Large intestine (tissue), 3 donors: ENCODE data around the gene STXBP6. TPM values are rescaled to one million over a fixed set of nuclear protein-coding genes. Genes with fewer than 3 reads are reported as not detected.
"Not testable (repeated sequence)": the region's sequence is repeated elsewhere in the genome, so short reads cannot be mapped to it uniquely, and the experiment has no call there.

ENCODE experiments used
- DNase-seq, 2 donors: peaks; one replicate each; pipeline versions ENCODE4 v3.0.0 to v3.0.0-alpha.2; 2013
- H3K27ac ChIP-seq: one replicate; pipeline ENCODE4 v1.5.1; 2013; ENCODE audit warnings: low read length
- H3K27me3 ChIP-seq: 2 replicates; pipeline ENCODE4 v1.6.1; 2013; ENCODE audit warnings: low read length; ENCODE audit not compliant: control insufficient read depth, insufficient read depth
- H3K36me3 ChIP-seq: 2 replicates; pipeline ENCODE4 v1.6.1; 2013; ENCODE audit warnings: low read length; ENCODE audit not compliant: control insufficient read depth, insufficient read depth
- H3K4me1 ChIP-seq: one replicate; pipeline ENCODE4 v1.6.1; 2013; ENCODE audit warnings: low read length; ENCODE audit not compliant: control insufficient read depth, insufficient read depth
- H3K4me3 ChIP-seq: one replicate; pipeline ENCODE4 v1.5.1; 2013; ENCODE audit warnings: low read length
- H3K9me3 ChIP-seq: one replicate; pipeline ENCODE4 v1.6.1; 2013; ENCODE audit warnings: mild to moderate bottlenecking, low read depth, low read length, moderate library complexity; ENCODE audit not compliant: control insufficient read depth
- WGBS: methylation state at CpG from one replicate; pipeline ENCODE4 v1.1.5; 2013; ENCODE audit warnings: low lambda C conversion rate; ENCODE audit not compliant: insufficient coverage; 5-methylcytosine and 5-hydroxymethylcytosine counted together
- polyA plus RNA-seq: library from polyadenylated mRNA; unstranded; fragments of 120-200 nt; gene quantifications from one replicate; pipeline ENCODE4 v1.2.1, GENCODE V29; 2013

STXBP6 gene
- polyA plus RNA-seq, 1 donor: 27.8 TPM

DNA sequence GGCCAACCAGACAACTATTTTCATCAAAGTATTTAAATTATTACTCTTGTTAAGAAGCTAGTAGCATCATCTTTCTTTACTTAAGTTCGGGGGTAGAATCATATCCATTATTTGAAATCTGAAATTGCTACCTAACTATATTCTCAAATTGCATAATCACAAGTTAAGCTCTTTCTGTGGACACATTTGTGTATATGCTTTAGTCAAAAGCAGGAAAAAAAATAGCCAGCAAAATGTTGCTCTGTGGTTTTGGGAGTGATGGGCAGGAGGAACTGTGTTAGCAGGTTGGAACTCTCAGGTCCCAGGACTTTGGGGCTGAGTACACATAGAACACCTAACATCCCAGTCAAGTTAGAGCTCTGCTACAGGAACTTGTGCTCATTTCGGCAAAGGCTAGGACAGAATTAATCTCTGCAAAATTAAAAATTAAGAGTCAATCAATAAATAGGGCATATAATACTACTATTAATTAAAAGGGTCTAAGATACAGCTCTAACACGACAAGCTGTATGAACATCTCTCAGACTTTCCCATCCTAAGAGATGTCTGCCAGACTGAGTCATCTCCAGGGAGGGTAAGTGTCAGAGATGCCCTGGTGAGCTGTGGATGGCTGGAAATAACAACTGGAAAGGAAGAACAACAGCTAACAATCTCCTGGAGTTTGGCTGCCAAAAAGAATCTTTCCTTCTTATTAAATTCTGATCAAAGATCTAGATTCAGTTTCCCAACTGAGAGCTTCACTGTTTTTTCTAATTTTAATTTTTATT is 212.5 kb downstream of the STXBP6 start:
- WGBS: 100% methylated on average over 1 of the region's 3 CpGs
- Histone ChIP-seq H3K36me3 (no peaks in the 10 kb centered on the region), H3K9me3 (no peaks in the 10 kb centered on the region), H3K4me3 (no peak overlapping the region), H3K4me1 (peaks cover 20% of the 10 kb centered on the region), H3K27ac (no peak overlapping the region), H3K27me3 (no peaks in the 10 kb centered on the region)
- DNase-seq: no peak

DNA sequence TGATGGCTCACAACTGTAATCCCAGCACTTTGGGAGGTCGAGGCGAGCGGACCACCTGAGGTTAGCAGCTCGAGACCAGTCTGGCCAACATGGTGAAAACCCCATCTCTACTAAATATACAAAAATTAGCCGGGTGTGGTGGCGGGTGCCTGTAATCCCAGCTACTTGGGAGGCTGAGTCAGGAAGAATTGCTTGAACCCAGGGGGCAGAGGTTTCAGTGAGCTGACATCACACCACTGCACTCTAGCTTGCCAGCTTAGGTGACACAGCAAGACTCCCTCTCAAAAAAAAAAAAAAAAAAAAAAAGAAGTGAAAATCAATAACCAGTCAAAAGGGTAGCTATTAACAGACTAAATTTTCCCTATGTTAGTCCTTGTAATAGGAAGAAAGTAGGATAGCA is 213.6 kb downstream of the STXBP6 start:
- WGBS: no CpG with 5 or more reads among the region's 6 CpGs

DNA sequence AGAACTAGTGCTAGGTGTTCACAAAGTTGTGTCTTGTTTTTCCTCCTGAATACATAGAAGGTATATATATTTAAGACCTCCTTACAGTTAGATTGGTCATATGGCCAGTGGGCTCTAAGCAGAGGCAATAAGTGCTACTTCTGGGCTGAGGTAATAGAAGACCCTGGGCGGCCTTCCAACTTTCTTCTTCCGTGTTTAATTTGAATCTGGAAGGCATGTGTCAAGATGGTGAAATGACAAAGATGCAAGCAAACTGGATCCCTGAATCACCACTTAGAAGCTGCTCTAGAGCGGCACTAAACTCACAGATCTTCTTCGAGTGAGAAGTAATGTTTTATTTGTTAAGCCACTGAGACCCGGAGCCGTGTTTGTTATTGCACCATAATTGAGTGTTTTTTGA is 215.0 kb downstream of the STXBP6 start:
- DNase-seq: no peak
- Histone ChIP-seq H3K4me3 (no peak overlapping the region), H3K27me3 (no peaks in the 10 kb centered on the region), H3K4me1 (peaks cover 13% of the 10 kb centered on the region), H3K9me3 (no peaks in the 10 kb centered on the region), H3K27ac (no peak overlapping the region), H3K36me3 (no peaks in the 10 kb centered on the region)
- WGBS: 86% methylated on average over 4 of the region's 6 CpGs

More for the DNA sequence above, 213.6 kb downstream of the STXBP6 start:
- H3K9me3 ChIP-seq, H3K27me3 ChIP-seq, DNase-seq, H3K27ac ChIP-seq, H3K4me3 ChIP-seq, H3K36me3 ChIP-seq: not testable (repeated sequence)
- peaks cover 20% of the 10 kb centered on the region for H3K4me1 ChIP-seq

DNA sequence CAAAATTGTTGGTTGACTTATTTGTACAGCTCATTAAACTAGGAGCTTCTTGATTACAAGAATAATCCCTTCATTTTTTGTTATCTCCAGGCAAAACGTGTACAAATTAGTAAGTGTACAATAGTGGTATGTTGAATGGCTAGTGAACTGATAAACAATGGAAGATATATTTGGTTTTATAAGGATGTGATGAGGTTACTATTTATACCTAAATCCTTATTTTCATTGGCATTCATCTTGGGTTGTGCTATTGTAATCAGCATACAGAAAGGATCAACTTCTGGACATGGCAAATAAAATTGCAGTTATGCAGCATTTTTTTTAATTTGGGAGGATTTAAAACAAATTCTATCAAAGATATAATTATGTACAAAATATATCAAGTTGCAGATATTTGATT is 216.6 kb downstream of the STXBP6 start:
- Histone ChIP-seq H3K36me3 (no peaks in the 10 kb centered on the region), H3K4me1 (peaks cover 4% of the 10 kb centered on the region), H3K27ac (no peak overlapping the region), H3K27me3 (no peaks in the 10 kb centered on the region), H3K9me3 (no peaks in the 10 kb centered on the region), H3K4me3 (no peak overlapping the region)
- WGBS: 100% methylated on average over 1 of the region's 1 CpG
- no peak for DNase-seq

DNA sequence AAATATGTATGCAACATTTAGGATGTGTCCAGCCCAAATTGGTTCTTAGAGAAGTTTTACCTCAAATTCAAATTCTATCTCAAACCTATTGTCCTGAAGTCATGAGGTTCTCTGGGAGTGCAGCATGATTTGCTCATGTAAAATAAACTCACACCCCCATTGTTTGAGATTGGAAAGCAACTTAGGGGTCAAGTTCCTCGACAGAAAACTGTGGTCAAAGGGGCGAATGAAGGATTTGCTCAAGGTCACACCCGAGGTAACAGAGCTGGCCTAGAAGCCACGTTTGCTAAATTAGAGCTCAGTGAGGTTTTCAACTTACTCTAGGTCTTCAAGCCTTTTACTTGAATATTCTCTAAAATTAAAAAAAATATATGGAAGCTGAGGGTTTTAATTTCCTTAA is 218.3 kb downstream of the STXBP6 start:
- Histone ChIP-seq H3K27ac (no peak overlapping the region), H3K4me1 (peaks cover 4% of the 10 kb centered on the region), H3K4me3 (no peak overlapping the region), H3K27me3 (no peaks in the 10 kb centered on the region), H3K9me3 (no peaks in the 10 kb centered on the region), H3K36me3 (no peaks in the 10 kb centered on the region)
- no CpG with 5 or more reads among the region's 4 CpGs for WGBS
- DNase-seq: no peak

DNA sequence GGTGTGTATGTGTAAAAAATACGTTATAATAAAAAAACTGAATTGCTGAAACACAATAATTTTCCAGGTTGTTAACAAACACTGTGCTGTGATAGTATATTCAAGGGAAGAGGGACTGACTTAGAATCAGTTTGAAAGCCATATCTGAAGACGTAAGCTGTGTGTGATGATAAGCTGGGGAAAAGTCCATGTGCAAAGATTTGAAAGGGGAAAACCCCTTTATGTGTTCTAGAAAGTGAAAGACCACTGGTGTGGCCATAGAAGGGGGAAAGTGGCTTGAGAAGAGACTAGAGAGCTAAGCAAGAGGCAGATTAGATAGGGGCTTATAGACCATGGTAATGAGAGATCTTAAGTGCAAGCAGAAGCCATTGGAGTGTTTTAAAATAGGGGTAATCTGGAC is 220.1 kb downstream of the STXBP6 start:
- Histone ChIP-seq H3K4me3 (no peak overlapping the region), H3K4me1 (peaks cover 4% of the 10 kb centered on the region), H3K27me3 (no peaks in the 10 kb centered on the region), H3K36me3 (no peaks in the 10 kb centered on the region), H3K9me3 (no peaks in the 10 kb centered on the region), H3K27ac (peak overlapping the region; percentile 40)
- peak in 1 of 2 donors; percentile 74 for DNase-seq
- WGBS: 17% methylated on average over 2 of the region's 2 CpGs

DNA sequence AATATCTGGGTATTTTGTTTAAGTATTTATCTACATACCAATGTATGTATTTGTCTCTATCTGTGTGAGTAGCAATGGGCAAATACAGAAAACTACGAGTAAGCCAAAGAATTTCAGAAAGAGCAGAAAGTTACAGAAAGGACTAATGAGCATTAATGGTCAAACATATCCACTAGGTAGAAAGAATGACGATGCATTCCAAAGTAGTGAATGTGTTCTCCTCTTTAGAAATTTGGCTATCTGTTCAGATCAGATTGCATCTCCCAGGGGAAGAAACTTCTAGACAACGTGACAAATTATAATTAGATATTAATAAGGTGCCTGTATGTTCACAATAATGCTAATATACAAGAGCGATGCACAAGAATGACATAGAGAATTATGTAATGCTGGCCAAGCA is 221.5 kb downstream of the STXBP6 start:
- 95% methylated on average over 3 of the region's 4 CpGs for WGBS
- H3K4me1 ChIP-seq: peaks cover 4% of the 10 kb centered on the region
- H3K27ac ChIP-seq: no peak overlapping the region
- DNase-seq: no peak
- no peaks in the 10 kb centered on the region for H3K27me3 ChIP-seq
- H3K36me3 ChIP-seq: no peaks in the 10 kb centered on the region
- H3K4me3 ChIP-seq: no peak overlapping the region
- no peaks in the 10 kb centered on the region for H3K9me3 ChIP-seq

DNA sequence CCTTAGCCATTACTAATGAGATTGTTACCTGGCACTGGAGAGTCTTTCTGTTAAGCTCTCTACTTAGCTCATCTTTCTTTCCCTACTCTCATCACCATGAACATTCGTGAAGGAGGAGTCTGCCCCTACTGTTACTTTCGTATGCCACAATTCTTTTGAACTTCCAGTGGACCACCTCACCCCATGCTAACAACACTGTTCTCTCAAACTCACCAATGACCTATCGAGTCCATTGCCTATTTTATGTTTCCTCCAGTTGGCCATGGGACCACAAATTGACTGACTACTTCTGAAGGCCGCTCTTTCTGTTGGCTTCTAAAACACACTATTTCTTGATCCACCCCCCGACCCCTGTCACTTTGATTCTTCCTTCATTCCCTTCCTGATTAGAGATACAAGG is 223.6 kb downstream of the STXBP6 start:
- H3K27me3 ChIP-seq: no peaks in the 10 kb centered on the region
- H3K36me3 ChIP-seq: no peaks in the 10 kb centered on the region
- H3K4me3 ChIP-seq: no peak overlapping the region
- DNase-seq: no peak
- 100% methylated on average over 3 of the region's 5 CpGs for WGBS
- H3K4me1 ChIP-seq: peaks cover 7% of the 10 kb centered on the region
- H3K27ac ChIP-seq: no peak overlapping the region
- no peaks in the 10 kb centered on the region for H3K9me3 ChIP-seq

DNA sequence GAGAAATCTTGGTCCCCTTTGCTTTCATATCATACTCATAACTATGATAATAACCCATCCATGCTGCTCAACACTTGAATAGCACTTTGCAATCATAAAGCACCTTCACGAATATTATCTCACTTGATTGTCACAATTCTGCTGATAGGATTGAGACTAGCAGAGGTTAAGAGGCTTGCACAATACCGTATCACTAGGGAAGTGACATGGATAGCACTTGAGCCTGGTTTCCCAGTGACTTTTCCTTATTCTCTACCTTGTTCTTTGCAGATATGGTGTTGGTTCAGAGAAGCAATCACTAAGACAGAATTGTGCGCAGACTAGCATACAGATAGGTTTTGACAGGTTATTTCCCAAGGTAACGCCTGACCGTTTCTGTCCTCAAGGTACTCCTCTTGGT is 229.3 kb downstream of the STXBP6 start:
- DNase-seq: peak; percentile 61 to 80
- Histone ChIP-seq H3K4me3 (no peak overlapping the region), H3K27ac (peak overlapping the region; percentile 96), H3K27me3 (no peaks in the 10 kb centered on the region), H3K9me3 (no peaks in the 10 kb centered on the region), H3K36me3 (no peaks in the 10 kb centered on the region), H3K4me1 (peaks cover 52% of the 10 kb centered on the region)
- WGBS: no CpG with 5 or more reads among the region's 5 CpGs

DNA sequence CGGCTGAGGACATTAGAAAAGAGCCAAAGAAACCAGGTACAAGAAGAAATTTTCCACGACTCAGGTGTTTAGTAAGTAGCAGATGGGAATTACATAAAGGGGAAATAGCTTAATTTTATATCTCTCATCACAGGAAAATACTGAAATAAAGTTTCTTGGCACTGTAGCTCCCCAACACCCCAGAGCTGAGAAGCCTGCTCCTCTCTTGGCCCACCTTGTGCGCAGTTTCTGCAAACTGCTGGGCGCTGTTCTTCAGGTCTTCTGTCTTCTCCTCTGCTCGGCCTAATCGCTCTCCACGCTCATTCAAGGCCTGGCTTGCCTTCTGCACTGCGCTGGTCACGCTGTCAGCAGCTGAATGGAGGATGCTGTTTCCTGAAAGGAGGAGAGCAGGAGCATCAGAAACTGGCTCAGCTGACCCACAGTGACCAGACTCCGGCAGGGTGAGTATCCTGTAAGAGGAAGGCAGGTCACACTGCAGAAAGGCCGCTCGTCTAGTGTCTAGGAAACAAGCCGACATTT is 231.1 kb downstream of the STXBP6 start:
- DNase-seq: no peak
- H3K4me1 ChIP-seq: peaks cover 67% of the 10 kb centered on the region
- H3K27ac ChIP-seq: peak overlapping the region; percentile 96
- WGBS: 37% methylated on average over 2 of the region's 13 CpGs
- H3K36me3 ChIP-seq: no peaks in the 10 kb centered on the region
- no peaks in the 10 kb centered on the region for H3K27me3 ChIP-seq
- H3K9me3 ChIP-seq: no peaks in the 10 kb centered on the region
- H3K4me3 ChIP-seq: no peak overlapping the region
